Body of pancreas (tissue), 4 donors: ENCODE data around the gene CNST. TPM values are rescaled to one million over a fixed set of nuclear protein-coding genes. Genes with fewer than 3 reads are reported as not detected.

Experiments
- ATAC-seq: fragments of 150-250 bp; one replicate; pipeline ENCODE4 v1.9.1; 2016
- DNase-seq, 4 donors: peaks; one replicate each; pipeline ENCODE4 v3.0.0-alpha.2; 2019
- H3K27ac ChIP-seq, 4 donors: fragments of 200-600 bp; sonication (generic); 1 replicate in 3 of 4; 2 replicates in 1 of 4; pipeline versions ENCODE4 v1.5.1 to v1.6.1; 2016 to 2019; ENCODE audit warnings: mild to moderate bottlenecking in 1 of 4, mixed read lengths in 1 of 4, moderate library complexity in 1 of 4
- H3K27me3 ChIP-seq, 2 donors: fragments of 200-600 bp; sonication (generic); one replicate each; pipeline ENCODE4 v1.6.0; 2016; ENCODE audit warnings: mild to moderate bottlenecking in 1 of 2
- H3K36me3 ChIP-seq, 2 donors: fragments of 200-600 bp; sonication (generic); replicated peaks in 1 of 2; 2 replicates each; pipeline ENCODE4 v1.5.1; 2016; ENCODE audit warnings: low read depth in 2 of 2; ENCODE audit not compliant: insufficient read depth in 1 of 2
- H3K4me1 ChIP-seq: fragments of 200-600 bp; sonication (generic); one replicate; pipeline ENCODE4 v1.6.0; 2016
- H3K4me3 ChIP-seq, 2 donors: fragments of 200-600 bp; sonication (generic); 1 replicate in 1 of 2; 2 replicates in 1 of 2; pipeline ENCODE4 v1.5.1; 2016 to 2019
- H3K9me3 ChIP-seq, 3 donors: fragments of 200-600 bp; sonication (generic); 1 replicate in 2 of 3; 2 replicates in 1 of 3; pipeline ENCODE4 v1.5.1; 2016
- CTCF ChIP-seq, 7 experiments: fragments of 450-650 bp in 4 of 7; fragments of 200-600 bp in 3 of 7; sonication (generic) in 3 of 7; IDR thresholded peaks; one replicate each; pipeline ENCODE4 v1.5.1; 2016 to 2019; ENCODE audit warnings: antibody characterized with exemption in 7 of 7
- POLR2A ChIP-seq, 3 donors: fragments of 450-650 bp; IDR thresholded peaks; one replicate each; pipeline ENCODE4 v1.6.1; 2016; ENCODE audit warnings: antibody characterized with exemption in 3 of 3, mild to moderate bottlenecking in 2 of 3
- whole genome bisulfite sequencing, 2 donors: methylation state at CpG; one replicate each; pipeline ENCODE4 v1.1.5; 2017; 5-methylcytosine and 5-hydroxymethylcytosine counted together
- intact Hi-C: fragments of 100-400 bp; cut with DNase I; formaldehyde crosslinking; loops from one replicate; pipeline ENCODE4 v1.15.1; 2023
- total RNA-seq, 2 donors: library from RNA; depleted of rRNA; stranded (reverse); fragments of >200 nt; gene quantifications; one replicate each; pipeline ENCODE4 v1.1.0, GENCODE V29; 2016

The CNST gene
- total RNA-seq, 2 donors from 2014 or later = 10.9 to 12.2 TPM

- no peaks in the 10 kb centered on the region for H3K27me3 ChIP-seq
- no peak for DNase-seq
- TF ChIP-seq POLR2A (IDR thresholded peaks at IDR 0.05) (no peak), CTCF (IDR thresholded peaks at IDR 0.05) (no peak)
- WGBS, 2 donors = 76 to 77% methylated on average over 18 of the region's 18 CpGs
- intact Hi-C loops = no loop called here
- H3K4me1 ChIP-seq = no peaks in the 10 kb centered on the region
- H3K27ac ChIP-seq = no peak overlapping the region
- no peak overlapping the region for H3K4me3 ChIP-seq
- H3K36me3 ChIP-seq = no peaks in the 10 kb centered on the region
- no peaks in the 10 kb centered on the region for H3K9me3 ChIP-seq
- ATAC-seq = no peak
Observed at GRCh38 chr1:246678816-246679793, 112.8 kb downstream of the CNST start.

- Histone ChIP-seq H3K4me3 (no peak overlapping the region), H3K9me3 (no peaks in the 10 kb centered on the region), H3K27me3 (no peaks in the 10 kb centered on the region), H3K36me3 (no peaks in the 10 kb centered on the region), H3K27ac (no peak overlapping the region), H3K4me1 (no peaks in the 10 kb centered on the region)
- DNase-seq (no peak), ATAC-seq (no peak)
- TF ChIP-seq POLR2A (IDR thresholded peaks at IDR 0.05) (no peak), CTCF (IDR thresholded peaks at IDR 0.05) (no peak)
- 24 to 50% methylated on average over 1 of the region's 1 CpG for whole genome bisulfite sequencing, 2 donors
- intact Hi-C loops = no loop called here
Observed at GRCh38 chr1:246679794-246680177, 113.5 kb downstream of the CNST start.

GRCh38 chr1:246680190-246680589, 113.9 kb downstream of the CNST start:
- intact Hi-C loops = no loop called here
- H3K4me3 ChIP-seq = no peak overlapping the region
- H3K36me3 ChIP-seq = no peaks in the 10 kb centered on the region
- DNase-seq (no peak), ATAC-seq (no peak)
- no peaks in the 10 kb centered on the region for H3K4me1 ChIP-seq
- no peak overlapping the region for H3K27ac ChIP-seq
- 58 to 76% methylated on average over 8 of the region's 8 CpGs for WGBS, 2 donors
- no peaks in the 10 kb centered on the region for H3K27me3 ChIP-seq
- no peaks in the 10 kb centered on the region for H3K9me3 ChIP-seq
- TF ChIP-seq POLR2A (IDR thresholded peaks at IDR 0.05) = no peak
- no peak for TF ChIP-seq CTCF (IDR thresholded peaks at IDR 0.05)

- Histone ChIP-seq H3K27me3 (no peaks in the 10 kb centered on the region), H3K27ac (no peak overlapping the region), H3K9me3 (no peaks in the 10 kb centered on the region), H3K4me3 (no peak overlapping the region), H3K36me3 (no peaks in the 10 kb centered on the region), H3K4me1 (no peaks in the 10 kb centered on the region)
- DNase-seq (no peak), ATAC-seq (no peak)
- intact Hi-C loops = no loop called here
- TF ChIP-seq CTCF (IDR thresholded peaks at IDR 0.05) = no peak
- TF ChIP-seq POLR2A (IDR thresholded peaks at IDR 0.05) = no peak
- 78 to 91% methylated on average over 10 of the region's 10 CpGs for WGBS, 2 donors
Observed at GRCh38 chr1:246680696-246681130, 114.5 kb downstream of the CNST start.
